ENCODE data around the gene ICAM4.
"Not testable (repeated sequence)": the region's sequence is repeated elsewhere in the genome, so short reads cannot be mapped to it uniquely, and the experiment has no call there.

Gene ICAM4, protein sequence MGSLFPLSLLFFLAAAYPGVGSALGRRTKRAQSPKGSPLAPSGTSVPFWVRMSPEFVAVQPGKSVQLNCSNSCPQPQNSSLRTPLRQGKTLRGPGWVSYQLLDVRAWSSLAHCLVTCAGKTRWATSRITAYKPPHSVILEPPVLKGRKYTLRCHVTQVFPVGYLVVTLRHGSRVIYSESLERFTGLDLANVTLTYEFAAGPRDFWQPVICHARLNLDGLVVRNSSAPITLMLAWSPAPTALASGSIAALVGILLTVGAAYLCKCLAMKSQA

DNA sequence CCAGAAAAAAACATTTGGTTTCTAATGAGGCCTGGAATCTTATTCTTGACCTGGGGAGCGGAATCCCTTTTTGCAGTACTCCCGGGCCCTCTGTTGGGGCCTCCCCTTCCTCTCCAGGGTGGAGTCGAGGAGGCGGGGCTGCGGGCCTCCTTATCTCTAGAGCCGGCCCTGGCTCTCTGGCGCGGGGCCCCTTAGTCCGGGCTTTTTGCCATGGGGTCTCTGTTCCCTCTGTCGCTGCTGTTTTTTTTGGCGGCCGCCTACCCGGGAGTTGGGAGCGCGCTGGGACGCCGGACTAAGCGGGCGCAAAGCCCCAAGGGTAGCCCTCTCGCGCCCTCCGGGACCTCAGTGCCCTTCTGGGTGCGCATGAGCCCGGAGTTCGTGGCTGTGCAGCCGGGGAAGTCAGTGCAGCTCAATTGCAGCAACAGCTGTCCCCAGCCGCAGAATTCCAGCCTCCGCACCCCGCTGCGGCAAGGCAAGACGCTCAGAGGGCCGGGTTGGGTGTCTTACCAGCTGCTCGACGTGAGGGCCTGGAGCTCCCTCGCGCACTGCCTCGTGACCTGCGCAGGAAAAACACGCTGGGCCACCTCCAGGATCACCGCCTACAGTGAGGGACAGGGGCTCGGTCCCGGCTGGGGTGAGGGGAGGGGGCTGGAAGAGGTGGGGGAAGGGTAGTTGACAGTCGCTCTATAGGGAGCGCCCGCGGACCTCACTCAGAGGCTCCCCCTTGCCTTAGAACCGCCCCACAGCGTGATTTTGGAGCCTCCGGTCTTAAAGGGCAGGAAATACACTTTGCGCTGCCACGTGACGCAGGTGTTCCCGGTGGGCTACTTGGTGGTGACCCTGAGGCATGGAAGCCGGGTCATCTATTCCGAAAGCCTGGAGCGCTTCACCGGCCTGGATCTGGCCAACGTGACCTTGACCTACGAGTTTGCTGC, at the start of gene ICAM4:
TSS of gene ICAM4 (plus strand) at position 153 of the 935 bp plus-strand sequence. CDS start at position 211, 58 bp downstream.
- DNase-seq, result peak; percentile 82 to 88 (median 86)

DNA sequence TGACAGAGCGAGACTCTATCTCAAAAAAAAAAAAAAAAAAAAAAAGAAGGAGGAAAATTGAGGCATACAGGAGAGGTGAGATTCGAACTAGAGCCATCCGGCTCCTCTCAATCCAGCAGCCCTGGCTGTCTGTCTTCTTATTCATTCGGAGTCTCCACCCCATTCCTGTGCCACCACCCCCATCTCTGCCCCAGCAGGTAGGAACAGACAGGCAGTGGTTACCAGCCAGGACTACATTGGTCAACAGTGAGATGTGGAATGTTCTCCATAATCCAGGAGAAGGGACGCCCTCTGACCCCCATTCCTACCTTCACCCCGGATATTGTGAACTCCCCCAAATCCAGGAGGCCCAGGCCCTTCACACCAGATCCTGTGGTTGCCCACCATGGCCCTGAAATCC, 49.1 kb upstream of the ICAM4 start:
- no peak for DNase-seq

DNA sequence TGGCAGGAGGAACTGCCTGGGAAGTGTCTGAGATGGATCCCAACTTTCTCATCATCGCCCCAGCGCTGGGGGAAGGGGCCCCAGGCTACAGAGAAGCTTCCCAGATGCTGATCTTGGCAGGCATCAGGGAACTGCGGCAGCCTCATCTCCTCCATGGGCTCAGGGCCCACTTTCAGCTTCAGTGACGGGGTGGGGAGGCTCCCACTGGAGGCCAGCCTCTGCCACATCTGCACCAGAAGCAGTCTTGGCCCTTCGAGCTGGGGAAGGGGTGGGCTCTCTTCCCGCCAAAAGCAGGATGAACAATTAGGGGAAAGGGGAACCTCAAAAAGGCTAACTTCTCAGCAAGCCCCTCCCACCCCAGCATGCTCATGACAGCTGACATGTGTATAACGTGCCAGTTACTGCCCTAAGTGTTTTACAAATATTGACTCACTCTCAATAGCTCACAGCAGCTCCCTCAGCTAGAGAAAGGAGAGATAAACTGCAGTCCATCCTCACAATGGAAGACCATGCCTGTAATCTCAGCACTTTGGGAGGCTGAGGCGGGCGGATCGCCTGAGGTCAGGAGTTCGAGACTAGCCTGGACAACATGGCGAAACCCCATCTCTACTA, 48.5 kb upstream of the ICAM4 start:
- peak; percentile 62 to 78 (median 64) for DNase-seq

DNA sequence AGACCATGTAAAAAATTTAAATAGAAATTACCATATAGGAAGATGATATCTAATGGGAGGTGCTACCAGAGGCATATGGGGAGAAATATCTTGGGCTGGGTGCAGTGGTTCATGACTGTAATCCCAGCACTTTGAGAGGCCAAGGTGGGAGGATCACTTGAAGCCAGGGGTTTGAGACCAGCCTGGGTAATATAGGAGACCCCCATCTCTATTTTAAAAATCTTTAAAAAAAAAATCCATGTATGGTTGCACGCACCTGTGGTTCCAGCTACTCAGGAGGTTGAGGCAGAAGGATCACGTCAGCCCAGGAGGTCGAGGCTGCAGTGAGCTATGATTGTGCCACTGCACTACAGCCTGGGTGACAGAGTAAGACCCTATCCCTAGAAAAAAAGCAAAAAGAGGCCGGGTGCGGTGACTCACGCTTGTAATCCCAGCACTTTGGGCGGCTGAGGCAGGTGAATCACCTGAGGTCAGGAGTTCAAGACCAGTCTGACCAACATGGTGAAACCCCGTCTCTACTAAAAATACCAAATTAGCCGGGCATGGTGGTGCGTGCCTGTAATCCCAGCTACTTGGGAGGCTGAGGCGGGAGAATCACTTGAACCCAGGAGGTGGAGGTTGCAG, 44.8 kb upstream of the ICAM4 start:
- DNase-seq, result not testable (repeated sequence)

DNA sequence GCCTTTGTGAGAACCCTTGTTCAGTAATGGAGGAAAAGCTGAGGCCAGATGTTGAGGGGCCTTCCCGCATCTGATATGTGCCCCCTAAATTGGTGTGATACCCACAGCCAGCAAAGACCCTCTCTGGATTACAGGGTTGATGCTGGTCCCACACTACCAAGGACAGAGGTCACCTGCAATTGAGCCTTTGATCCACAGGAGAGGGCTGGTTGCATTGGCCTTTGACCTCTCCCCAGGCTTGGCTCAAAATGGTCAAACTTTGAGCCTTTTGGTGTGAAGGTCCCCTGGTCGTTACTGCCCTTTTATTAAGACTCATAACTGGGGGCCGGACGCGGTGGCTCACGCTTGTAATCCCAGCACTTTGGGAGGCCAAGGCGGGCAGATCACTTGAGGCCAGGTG, 43.1 kb upstream of the ICAM4 start:
- no peak for DNase-seq

DNA sequence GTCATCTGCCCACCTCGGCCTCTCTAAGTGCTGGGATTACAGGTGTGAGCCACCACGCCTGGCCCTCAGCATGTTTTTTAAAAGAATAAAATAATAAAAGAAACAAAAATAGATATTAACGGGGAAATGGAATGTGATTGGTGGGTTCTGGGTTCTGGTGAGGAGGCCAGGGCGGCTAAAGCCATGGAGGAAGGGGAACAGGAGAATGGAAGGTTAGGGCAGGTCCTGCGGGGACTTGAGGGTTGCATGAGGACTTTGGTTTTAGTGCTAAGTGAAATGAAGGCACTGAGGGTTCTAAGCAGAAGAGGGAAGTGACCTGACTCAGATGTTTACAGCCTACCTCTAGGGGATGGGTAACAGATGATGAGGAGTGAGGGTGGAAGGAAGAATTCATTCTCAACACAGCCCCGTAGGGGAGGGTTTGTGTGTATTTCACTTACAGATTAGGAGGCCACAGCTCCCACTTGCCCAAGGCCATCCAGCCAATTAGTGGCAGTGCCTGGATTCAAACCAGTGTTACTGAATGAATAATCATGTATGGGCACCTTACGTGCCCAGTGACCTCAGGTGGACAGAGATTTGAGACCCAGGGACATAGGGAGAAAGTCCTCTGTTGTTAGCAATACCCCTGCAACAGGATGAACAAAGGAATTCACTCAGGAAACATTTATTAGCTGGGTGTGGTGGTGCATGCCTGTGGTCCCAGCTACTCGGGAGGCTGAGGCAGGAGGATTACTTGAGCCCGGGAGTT, 41.4 kb upstream of the ICAM4 start:
- no peak for DNase-seq

DNA sequence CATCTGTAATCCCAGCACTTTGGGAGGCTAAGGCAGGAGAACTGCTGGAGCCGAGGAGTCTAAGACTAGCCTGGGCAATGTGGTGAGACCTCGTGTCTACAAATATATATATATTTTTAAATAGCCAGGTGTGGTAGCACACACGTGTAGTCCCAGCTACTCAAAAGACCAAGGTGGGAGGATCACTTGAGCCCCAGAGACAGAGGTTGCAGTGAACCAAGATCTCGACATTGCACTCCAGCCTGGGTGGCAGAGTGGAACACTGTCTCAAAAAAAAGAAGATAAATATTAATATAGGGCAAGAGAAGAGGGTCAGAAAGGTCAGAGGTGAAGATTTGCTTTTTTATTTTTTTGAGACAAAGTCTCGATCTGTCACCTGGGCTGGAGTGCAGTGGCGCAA, 40.2 kb upstream of the ICAM4 start:
- no peak for DNase-seq

DNA sequence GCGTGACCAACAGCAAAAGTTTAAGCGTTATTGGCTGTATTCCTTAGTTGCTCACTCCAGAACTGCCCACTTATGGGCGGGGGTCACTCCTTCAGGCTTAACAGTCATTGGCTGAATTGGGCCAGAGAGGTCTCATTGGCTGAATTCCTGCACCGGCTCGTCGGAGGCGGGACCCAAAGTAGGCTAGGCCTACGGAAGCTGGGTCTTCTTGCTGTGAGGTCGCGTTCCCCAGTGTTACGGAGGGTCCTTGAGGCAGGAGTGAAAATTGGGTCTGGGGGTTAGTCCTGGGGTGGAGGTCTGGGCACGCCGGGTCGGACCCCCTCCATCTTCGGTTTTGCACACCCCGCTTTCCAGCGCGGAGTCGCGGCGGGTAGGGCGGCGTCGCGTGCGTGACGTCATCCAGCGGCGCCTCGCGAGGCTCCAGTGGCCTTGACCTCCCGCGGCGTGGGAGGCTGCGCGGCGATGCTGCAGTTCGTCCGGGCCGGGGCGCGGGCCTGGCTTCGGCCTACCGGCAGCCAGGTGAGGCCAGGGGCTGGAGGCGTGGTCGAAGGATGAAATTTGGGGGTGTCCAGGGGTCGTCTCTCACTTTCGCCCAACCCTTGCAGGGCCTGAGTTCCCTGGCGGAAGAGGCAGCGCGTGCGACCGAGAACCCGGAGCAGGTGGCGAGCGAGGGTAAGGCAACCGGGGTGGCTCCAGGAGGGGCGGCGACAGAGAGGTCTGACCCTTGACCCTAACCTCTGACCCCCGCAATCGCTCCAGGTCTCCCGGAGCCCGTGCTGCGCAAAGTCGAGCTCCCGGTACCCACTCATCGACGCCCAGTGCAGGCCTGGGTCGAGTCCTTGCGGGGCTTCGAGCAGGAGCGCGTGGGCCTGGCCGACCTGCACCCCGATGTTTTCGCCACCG, 34.7 kb upstream of the ICAM4 start, which contains the start of gene MRPL4:
TSS of gene MRPL4 (plus strand) at position 423 of the 903 bp plus-strand sequence. CDS start at position 463, 40 bp downstream.
- DNase-seq, result peak; percentile 97 to 99 (median 98)

DNA sequence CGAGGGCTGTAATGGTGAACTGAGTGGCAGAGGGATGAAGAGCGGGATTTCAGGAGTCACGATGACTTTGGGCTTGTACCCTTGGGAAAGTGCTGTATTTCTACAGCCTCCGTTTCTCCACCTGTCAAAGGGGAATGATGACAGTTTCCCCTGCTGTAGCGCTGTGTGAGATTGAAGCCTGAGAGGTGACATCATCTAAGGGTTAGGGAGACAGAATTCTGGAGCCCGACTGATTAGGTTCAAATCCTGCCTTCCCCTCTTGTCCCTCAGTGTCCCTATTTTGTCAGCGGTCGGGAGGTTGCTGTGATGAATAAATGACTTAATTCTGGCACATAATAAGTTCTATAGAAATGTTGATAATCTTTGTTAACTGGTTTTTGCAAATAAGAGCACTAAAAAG, 34.0 kb upstream of the ICAM4 start:
- no peak for DNase-seq

DNA sequence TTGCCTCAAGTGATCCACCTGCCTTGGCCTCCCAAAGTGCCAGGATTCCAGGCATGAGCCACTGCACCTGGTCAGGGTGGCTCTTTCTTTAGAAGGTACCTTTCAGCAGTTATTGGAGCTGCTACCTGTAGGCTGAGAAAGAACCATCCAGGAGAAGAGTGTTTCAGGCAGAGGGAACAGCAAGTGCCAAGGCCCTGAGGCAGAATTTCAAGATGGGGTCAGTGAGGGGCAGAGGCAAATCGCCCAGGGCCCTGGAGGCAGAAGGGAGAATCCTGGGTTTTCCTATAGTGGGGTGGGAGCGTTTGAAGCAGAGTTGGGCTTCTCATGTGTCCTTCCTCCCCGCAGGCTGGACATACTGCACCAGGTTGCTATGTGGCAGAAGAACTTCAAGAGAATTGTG, 32.5 kb upstream of the ICAM4 start:
- no peak for DNase-seq

DNA sequence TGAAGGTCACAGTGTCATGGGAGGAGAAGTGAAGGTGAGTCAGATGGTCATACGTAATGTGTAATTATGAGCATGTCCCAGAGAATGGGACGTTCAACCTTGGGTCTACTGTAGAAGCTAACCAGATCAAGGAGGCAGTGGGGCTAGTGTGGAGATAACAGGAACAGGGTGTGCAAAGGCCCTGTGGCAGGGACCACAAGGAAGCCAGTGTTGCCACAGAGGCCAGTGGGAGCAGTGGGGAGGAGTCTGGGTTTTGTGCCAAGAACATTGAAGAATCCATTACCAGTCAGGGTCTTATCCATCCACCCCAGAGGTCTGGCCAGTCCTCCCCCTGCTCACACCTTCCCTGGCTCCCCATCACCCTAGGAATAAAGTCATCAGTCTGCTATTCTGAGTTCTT, 31.4 kb upstream of the ICAM4 start:
- DNase-seq, result no peak

DNA sequence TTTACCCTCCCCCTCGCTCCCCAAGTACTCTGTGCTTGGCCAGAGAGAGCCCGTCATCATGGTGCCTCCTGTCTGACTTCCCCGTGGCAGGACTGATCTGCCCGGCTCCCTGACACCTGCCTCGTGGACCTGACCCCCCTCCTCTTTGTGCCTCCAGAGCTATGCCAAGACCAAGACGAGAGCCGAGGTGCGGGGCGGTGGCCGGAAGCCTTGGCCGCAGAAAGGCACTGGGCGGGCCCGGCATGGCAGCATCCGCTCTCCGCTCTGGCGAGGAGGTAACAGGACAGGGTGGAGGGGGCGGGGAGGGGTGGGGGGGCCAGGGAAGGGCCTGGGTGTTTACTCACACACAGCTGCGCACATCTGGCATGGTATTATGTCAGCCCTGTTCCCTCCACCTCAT, 30.2 kb upstream of the ICAM4 start:
- no peak for DNase-seq

DNA sequence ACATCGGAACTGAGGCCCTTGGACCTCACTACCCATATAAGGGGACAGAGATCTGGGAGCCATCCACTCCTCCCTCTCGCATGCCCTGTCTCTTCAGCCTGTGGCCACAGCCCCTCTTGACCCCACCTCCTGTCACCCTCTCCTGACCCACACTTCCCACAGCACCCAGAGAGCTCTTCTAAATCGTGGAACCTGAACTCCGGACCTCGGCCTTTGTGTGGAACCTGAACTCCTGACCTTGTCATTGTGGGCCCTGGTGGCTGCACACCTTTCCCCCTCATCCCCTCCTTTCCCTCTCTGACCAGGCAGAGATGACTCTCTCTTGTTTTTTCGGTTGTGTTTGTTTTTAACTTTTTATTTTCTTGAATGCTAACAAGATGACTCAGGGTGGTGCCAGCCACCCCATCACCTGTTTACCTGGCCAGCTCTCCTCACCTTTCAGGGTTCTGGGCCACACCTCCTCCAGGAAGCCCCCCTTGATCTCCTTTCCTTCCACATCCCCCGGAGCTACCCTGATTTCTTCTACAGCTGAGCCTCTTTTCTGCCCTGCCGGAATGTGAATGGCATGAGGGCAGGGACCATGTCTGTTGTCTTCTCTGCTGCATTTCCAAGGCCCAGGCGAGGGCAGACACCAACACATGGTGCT, 29.7 kb upstream of the ICAM4 start:
- no peak for DNase-seq

DNA sequence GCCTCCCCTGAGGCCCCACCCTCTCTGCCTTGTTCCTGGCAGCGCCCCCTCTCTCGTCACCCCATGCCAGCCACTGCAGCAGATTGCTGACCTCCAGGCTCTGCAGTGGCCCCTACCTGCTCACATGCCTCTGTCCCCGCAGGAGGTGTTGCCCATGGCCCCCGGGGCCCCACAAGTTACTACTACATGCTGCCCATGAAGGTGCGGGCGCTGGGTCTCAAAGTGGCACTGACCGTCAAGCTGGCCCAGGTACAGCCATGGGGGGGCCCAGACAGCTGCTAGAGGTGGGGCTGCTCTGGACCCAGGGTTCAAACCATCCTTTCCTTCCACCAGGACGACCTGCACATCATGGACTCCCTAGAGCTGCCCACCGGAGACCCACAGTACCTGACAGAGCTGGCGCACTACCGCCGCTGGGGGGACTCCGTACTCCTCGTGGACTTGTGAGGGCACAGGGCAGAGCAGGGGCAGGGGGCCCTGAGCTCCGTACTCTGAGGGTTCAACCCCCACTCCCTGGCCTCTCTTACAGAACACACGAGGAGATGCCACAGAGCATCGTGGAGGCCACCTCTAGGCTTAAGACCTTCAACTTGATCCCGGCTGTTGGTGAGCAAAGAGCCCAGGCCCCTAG, 28.6 kb upstream of the ICAM4 start:
- no peak for DNase-seq

DNA sequence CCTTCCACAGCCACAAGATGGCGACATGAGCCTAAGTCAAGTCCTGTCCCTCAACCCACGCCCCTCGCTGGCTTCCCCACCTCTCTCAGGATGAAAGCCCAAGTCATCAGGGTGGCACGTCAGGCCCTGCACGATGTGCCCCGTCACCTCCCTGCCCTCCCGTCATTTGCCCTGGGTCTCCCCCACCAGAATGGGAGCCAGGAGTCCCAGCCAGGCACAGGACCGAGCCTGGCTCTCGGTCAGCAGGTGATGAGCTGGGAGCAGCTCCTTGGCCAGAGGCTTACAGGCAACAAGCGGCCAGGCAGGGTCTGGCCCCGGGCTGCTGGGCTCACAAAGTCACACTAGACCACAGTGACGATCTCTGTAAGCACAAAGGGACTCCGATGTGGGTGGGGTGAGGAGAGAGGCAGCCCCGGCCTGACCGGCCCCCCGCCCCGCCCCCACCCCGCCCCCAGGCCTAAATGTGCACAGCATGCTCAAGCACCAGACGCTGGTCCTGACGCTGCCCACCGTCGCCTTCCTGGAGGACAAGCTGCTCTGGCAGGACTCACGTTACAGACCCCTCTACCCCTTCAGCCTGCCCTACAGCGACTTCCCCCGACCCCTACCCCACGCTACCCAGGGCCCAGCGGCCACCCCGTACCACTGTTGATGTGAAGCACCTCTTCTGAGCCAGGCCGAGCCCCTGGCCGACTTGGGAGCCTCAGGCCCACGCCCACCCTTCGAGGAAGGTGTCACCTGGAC, 27.4 kb upstream of the ICAM4 start:
- peak; percentile 96 to 97 (median 97) for DNase-seq

DNA sequence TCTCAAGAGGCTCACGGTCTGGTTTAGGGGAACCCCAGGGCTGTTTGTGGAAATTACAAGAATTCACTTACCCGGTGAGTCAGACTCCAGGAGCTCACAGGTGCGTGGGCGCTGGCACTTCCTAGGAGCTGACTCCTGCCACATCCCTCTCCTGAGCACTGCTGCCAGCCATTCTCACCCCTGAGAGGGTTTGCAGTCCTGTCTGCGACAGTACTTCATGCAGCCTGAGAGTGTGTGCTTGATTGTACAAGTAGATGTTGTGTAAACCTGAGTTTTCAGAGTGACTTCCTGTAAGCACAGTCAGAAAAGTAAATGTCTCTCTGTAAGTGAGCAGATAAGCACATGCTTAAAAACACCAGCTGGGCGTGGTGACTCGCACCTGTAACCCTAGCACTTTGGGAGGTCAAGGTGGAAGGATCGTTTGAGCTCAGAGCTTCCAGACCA, 26.6 kb upstream of the ICAM4 start:
- peak; percentile 73 to 84 (median 78) for DNase-seq

DNA sequence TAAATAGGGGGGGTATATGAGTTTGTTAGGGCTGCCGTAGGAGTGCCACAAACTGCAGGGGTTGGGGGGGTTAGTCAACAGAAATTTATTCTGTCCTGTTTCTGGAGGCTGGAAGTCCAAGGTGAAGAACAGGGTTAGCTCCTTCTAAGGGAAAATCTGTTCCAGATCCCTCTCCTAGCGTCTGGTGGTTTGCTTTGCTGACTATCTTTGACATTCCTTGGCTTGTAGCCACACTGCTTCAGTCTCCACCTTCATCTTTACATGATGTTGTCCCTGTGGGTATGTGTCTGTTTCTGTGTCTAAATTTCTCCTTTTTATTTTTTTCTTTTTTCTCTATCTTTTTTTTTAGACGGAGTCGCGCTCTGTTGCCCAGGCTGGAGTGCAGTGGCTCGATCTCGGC, 24.0 kb upstream of the ICAM4 start:
- no peak for DNase-seq

DNA sequence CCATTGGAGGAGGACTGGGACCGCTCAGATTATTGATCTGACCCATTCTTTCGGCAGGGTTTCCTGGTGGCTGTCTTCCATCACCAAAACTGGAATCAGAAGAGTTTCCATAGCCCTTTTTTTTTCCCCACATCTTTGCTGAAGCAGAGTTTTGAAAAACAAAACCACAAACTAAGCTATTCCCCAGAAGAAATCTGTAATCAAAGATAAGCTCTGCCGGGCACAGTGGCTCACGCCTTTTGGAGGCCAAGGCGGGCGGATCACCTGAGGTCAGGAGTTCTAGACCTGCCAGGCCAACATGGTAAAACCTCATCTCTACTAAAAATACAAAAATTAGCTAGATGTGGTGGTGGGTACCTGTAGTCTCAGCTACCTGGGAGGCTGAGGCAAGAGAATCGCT, 20.0 kb upstream of the ICAM4 start:
- no peak for DNase-seq

DNA sequence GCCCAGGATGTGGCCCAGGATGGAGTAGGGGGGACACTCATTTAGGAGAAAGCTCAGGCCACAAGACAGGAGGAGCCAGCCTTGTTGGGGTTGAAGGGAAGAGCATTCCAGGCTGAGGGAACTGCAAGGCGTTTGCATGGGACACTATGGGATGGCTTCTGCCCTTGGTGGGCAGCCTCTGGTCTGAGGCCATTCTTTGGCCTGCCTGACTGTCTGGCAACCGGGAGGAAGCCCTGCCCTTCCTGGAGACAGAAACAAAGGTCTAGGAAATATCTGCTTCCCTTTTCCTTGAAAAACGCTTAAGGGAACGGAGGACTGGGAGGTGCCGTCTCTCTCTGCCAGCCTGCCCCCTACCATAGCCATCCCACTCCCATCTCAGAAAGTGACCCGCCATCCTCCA, 18.7 kb upstream of the ICAM4 start:
- DNase-seq, result peak in 1 of 3 donors; percentile 26
